IPS DF 4.7 (cell line): Measurements from ENCODE around the gene CFAP69.

Experiments
- DNase-seq: peaks from one replicate; pipeline ENCODE4 v3.0.0-alpha.2; 2013; ENCODE audit warnings: low spot score; ENCODE audit errors: extremely low read depth

The CFAP69 gene

DNA sequence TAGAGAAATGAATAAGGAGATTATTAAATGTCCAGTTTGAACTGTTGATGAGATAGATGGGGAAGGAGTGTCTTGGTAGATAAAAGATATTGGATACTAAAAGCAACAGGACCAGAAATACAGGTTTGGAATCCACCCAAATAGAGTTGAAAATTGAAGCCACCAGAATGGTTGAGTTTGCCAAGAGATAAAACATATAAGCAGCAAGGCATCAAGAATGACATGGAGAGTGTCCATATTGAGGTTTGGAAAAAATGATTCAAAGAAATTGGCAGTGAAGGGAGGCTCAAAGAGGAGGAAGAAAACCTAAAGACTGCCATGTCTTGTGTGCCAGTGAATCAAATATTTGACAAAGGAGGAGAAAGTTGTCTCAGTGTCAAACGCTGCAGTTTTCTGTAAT, 24.2 kb downstream of the CFAP69 start:
- DNase-seq, result no peak

GRCh38 chr7:90270431-90271178, 25.6 kb downstream of the CFAP69 start:
- DNase-seq, result no peak

- no peak for DNase-seq
Measured at GRCh38 chr7:90271753-90272152, 26.8 kb downstream of the CFAP69 start.

DNA sequence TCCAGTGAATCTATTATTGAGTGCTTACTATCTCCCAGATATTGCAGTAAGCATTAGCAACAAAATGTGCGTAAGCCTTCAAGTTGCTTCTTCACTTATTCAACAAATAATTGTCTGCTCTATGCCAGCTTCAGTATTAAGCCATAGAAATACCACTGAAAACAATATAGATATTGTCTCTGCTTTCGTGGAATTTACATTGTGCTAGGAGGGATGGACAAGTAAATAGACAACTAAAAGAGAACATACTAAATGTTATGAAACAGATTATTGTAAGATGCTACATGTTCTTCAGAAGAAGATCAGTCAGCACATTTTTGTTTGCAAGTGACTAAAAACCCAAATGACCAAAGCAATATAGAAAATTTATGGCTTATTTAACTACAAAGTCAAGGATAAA, 27.3 kb downstream of the CFAP69 start:
- no peak for DNase-seq

GRCh38 chr7:90274161-90274560, 29.2 kb downstream of the CFAP69 start:
- DNase-seq, result no peak

DNA sequence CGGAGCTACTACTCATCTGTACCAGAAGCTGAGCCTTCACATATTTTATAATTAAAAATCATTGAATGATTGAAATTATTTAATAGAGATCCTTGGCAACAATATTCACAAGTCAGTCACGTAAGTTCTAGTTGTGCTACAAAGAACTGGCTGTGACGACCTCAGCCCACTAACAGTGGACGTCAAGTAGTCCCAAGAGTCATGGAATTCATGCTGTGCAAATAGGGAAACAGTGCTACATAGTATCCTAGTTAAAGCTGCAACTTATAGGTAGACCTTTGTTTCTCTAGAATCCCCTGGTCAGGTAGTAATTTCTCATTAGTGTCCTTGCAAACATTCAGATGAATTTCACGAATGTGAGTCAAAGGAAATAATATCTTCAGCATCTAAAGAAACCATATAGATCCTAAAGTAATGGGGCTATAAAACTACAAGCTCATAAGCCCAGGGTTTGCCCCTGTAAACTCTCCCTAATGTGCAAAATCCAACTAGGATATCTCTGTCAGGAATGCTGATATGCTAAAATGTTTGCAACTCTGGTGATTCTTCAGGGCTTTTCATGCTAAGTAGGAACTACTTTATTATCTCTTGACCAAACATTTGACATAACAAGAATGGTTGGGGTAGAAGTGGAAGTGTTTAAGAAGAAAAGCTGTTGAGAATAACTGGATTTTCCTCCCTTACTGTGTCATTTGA, 31.2 kb downstream of the CFAP69 start:
- DNase-seq, result no peak

DNA sequence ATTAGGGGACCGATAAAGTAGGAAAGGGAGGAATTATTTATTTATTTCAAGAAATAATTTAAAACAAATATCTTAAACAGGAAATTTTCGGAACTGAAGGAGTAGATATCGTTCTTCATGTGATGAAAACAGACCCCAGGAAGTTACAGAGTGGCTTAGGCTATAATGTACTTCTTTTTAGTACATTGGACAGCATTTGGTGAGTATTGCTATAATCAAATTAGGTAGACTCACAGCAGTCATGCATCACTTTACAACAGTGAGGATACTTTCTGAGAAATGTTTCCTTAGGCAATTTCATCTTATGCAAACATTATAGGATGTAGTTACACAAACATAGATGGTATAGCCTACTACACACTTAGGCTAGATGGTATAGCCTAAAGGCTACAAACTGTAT, 43.2 kb downstream of the CFAP69 start:
- no peak for DNase-seq

- no peak for DNase-seq
Measured at GRCh38 chr7:90290244-90291113, 45.5 kb downstream of the CFAP69 start.

DNA sequence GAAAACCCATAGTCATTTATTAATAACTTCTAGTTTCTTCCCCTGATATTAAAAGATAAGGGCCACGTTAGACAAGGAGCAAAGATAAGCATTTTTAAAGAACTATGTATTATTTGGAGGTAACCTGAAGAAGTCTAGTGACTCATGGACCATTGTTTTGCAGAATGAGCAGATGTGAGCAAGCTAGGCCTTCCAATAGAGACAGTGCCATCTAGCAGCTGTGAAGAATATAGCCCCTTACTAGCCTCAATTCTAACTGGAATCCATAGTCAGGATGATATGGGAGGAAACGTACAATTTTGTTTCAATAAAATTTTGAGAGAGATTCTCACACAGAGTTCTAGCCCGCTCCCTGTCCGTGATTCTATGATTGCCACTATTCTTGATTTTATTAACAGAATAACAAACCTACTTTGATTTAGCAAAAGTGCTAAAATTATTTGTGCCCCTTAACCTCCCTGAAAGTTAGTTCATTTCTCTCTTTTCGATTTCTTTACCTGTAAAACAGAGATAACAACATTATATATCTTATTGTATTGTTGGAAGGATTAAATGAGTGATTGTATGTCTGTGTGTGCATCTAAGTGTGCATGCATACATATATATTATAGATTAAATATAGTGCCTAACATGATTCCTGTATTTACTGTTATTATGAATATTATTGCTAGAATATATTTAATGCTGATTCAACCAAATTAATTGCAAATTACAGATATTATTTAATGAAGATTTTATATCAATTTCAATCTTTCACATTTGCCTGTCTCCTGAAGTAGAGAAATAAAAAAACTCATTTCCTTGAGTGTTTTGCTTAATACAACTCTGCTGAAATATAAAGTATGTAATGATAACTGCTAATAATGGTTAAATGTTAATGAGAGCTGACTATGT, 53.4 kb downstream of the CFAP69 start:
- peak; percentile 19 for DNase-seq

GRCh38 chr7:90303241-90303640, 58.3 kb downstream of the CFAP69 start:
- no peak for DNase-seq

GRCh38 chr7:90309872-90310271, 64.9 kb downstream of the CFAP69 start:
- DNase-seq, result no peak

GRCh38 chr7:90311175-90311574, 66.2 kb downstream of the CFAP69 start:
- no peak for DNase-seq

DNA sequence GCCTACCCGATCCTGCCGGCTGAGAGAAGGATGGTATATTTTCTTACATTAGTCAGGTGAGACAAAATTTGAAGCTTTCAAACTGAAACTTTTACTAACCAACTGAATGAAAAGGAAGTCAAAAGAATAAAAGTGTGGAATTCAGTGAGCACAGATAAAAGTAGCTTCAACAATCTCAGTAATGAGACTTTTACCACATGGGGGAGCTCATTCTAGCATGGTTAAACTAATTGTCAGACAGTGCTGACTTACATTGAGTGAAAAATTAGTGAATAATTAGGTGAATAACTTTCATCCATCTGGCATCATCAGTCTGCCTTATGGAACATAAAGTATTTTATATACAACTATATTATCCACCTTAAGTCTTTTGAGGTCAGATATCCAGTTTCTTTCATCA, 67.8 kb downstream of the CFAP69 start:
- DNase-seq, result no peak

DNA sequence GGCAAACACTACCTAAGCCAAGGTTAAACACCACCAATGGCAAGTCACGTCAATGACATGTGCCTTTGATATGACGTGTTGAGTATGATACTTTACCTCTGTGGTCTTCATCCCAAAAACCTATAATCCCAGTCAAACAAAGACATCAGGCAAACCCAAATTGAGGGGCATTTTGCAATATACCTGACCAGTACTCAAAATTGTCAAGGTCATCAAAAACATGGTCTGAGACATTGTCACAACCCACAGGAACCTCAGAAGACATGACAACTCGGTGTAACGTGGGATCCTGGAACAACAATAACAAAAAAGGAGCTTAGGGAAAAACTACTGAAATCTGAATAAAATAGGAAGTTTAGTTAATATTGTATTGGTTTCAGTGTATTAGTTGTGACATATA, 68.9 kb downstream of the CFAP69 start:
- DNase-seq, result no peak

GRCh38 chr7:90320014-90320413, 75.0 kb downstream of the CFAP69 start:
- DNase-seq, result no peak

DNA sequence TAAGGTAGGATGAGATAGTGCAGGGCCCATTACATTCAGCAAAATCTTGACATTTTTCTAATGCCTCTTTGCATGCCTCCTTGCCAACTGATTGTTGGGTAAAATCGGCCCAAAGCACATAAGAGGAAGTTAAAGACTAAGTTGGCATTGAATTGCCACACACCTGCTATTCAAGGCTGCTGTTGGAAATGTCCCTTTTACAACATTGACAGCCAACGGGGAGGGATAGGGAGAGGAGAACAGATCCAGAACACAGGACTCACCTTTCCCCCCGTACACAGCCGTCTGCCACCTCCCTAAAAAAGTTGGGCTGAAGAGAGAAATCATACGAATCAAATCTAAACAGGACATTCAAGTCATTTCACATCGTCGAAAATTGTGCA, 75.4 kb downstream of the CFAP69 start:
- DNase-seq, result no peak

GRCh38 chr7:90320801-90321494, 76.0 kb downstream of the CFAP69 start, which contains the start of gene FAM237B:
Gene FAM237B, minus strand, starts transcription at chr7:90321304. Its CDS starts 1,556 bp downstream, at chr7:90319748.
- no peak for DNase-seq

GRCh38 chr7:90322837-90323236, 77.9 kb downstream of the CFAP69 start:
- DNase-seq, result no peak

GRCh38 chr7:90326500-90326899, 81.5 kb downstream of the CFAP69 start:
- no peak for DNase-seq

- DNase-seq, result no peak
Measured at GRCh38 chr7:90334193-90334843, 89.3 kb downstream of the CFAP69 start.
